Measurements from ENCODE around the gene ARHGAP9. TPM values are rescaled to one million over a fixed set of nuclear protein-coding genes. Genes with fewer than 3 reads are reported as not detected.
A peak's percentile ranks its signal among the peaks of the same experiment; 100 is the strongest.

Gene ARHGAP9
- total and polyA plus RNA-seq, 10 donors: 148 to 400 (median 238) TPM

DNA sequence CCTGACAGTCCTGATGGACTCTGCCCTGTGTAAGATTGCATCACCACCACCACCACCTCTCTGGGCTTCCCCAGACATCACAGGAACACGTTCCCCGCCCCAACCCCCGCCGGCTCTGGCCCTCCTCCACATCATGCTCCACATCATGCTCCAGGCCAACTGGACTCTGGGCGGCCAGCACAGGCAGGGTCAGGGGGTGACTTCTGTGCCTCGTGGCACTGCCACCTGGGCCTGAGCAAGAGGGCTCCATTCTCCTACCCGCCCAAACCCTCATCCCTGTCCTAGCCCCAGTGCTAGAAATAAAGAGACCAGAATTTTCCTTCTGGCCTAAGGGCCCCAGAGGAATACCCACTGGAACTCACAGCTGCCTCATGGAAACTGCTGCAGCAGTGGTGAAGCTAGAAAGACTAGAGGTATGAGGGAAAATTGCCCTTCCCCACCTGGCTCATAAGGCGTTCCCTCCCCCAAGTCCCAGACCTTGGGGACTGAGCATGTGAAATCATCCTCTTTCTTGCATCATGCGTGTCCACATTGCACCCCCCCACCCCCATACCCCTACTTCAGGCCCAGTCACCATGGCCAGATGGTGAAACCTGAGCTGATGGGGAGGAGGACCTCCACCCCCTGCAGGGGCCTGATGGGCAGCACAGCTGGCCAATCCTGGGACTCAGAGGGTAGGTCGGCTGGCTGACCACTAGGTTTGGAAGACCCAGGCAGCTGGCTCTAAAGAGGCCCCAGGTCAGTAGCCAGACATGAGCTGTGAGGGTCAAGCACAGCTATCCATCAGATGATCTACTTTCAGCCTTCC, 24.9 kb downstream of the ARHGAP9 start, which contains the start of gene INHBE:
Gene INHBE, plus strand, starts transcription at position 742 of the 808 bp plus-strand sequence. CDS start 230 bp downstream, outside the sequence.
- peaks cover 6 to 38% (median 13%) of the 10 kb centered on the region in 6 donors for H3K4me1 ChIP-seq
- peak within 1 kb of the TSS in 1 of 8 donors; percentile 35 for H3K4me3 ChIP-seq
- H3K27ac ChIP-seq: no peak within 1 kb of the TSS
- H3K9me3 ChIP-seq: no peaks in the 10 kb centered on the region
- DNase-seq: peak; percentile 72
- peaks cover 0 to 9% (median 0%) of the 10 kb centered on the region in 7 donors for H3K27me3 ChIP-seq (replicated peaks in 1 of 7)
- TF ChIP-seq, protein P1, sequence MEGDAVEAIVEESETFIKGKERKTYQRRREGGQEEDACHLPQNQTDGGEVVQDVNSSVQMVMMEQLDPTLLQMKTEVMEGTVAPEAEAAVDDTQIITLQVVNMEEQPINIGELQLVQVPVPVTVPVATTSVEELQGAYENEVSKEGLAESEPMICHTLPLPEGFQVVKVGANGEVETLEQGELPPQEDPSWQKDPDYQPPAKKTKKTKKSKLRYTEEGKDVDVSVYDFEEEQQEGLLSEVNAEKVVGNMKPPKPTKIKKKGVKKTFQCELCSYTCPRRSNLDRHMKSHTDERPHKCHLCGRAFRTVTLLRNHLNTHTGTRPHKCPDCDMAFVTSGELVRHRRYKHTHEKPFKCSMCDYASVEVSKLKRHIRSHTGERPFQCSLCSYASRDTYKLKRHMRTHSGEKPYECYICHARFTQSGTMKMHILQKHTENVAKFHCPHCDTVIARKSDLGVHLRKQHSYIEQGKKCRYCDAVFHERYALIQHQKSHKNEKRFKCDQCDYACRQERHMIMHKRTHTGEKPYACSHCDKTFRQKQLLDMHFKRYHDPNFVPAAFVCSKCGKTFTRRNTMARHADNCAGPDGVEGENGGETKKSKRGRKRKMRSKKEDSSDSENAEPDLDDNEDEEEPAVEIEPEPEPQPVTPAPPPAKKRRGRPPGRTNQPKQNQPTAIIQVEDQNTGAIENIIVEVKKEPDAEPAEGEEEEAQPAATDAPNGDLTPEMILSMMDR (IDR thresholded peaks at IDR 0.05 in 8 of 11, conservative IDR thresholded peaks at IDR 0.05 in 3 of 11): no peak
- TF ChIP-seq POLR2A (IDR thresholded peaks at IDR 0.05) (no peak), POLR2AphosphoS5 (IDR thresholded peaks at IDR 0.05) (no peak)
- 58 to 84% (median 70%) methylated on average over 9 to 10 of the region's 10 CpGs for WGBS, 5 donors
- intact Hi-C loops (cut with DNase I; ENCODE audit: low total_unique reads): loop anchor here (5.0 kb wide), 1 partner anchor 192 kb away; no protein-coding TSS in a partner anchor
- H3K36me3 ChIP-seq: no peaks in the 10 kb centered on the region

DNA sequence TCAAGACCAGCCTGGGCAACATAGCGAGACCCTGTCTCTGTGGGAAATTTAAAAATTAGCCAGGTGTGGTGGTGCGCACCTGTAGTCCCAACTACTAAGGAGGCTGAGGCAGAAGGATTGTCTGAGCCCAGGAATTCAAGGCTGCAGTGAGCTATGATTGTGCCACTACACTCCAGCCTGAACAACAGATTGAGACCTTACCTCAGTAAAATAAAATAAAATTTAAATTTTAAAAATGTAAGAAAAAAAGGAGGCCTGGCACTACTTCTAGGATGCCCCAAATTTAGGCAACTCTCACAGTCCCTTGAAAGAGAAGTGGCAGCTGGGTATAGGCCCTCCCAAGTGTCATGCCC, 25.5 kb downstream of the ARHGAP9 start:
- H3K4me3 ChIP-seq: no peak overlapping the region
- DNase-seq: no peak
- TF ChIP-seq POLR2A (IDR thresholded peaks at IDR 0.05) (no peak), POLR2AphosphoS5 (IDR thresholded peaks at IDR 0.05) (no peak)
- TF ChIP-seq, protein P1 (IDR thresholded peaks at IDR 0.05 in 8 of 11, conservative IDR thresholded peaks at IDR 0.05 in 3 of 11): no peak
- no peaks in the 10 kb centered on the region for H3K36me3 ChIP-seq
- no peaks in the 10 kb centered on the region for H3K9me3 ChIP-seq
- peaks cover 6 to 32% (median 12%) of the 10 kb centered on the region in 6 donors for H3K4me1 ChIP-seq
- intact Hi-C loops (cut with DNase I; ENCODE audit: low total_unique reads): loop anchor here (5.0 kb wide), 1 partner anchor 192 kb away; no protein-coding TSS in a partner anchor
- H3K27me3 ChIP-seq (replicated peaks in 1 of 7): peaks cover 0 to 7% (median 0%) of the 10 kb centered on the region in 7 donors
- no peak overlapping the region for H3K27ac ChIP-seq
- 94 to 100% (median 98%) methylated on average over 2 of the region's 2 CpGs for WGBS, 5 donors

DNA sequence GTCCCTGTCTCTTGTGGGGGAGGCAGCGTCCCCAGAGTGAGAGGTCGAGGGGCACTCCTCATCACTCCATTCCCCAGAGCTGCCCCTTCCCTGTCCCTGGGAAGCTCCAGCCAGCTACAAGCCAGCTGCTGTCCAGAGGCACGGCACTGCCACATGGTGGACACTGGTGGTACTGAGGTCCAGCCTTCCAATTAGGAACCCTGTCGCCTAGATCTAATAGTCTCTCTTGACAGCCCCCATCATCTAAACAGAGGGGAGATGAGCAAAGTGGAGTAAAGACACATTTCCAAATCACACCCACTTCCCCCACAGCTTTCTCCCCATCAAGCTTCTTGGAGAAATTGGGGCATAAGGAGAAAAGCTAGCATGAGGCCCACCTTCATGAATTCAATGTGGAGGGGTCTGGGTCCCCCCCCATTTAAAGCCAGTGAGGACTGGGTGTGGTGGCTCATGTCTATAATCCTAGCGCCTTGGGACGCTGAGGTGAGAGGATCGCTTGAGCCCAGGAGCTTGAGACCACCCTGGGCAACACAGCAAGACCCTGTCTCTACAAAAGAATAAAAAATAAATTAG, 26.6 kb downstream of the ARHGAP9 start:
- Histone ChIP-seq H3K36me3 (no peaks in the 10 kb centered on the region), H3K4me3 (no peak overlapping the region), H3K4me1 (peaks cover 0 to 23% (median 4%) of the 10 kb centered on the region in 6 donors), H3K27ac (no peak overlapping the region), H3K27me3 (replicated peaks in 1 of 7) (peaks cover 0 to 7% (median 0%) of the 10 kb centered on the region in 7 donors), H3K9me3 (no peaks in the 10 kb centered on the region)
- TF ChIP-seq, protein P1 (IDR thresholded peaks at IDR 0.05 in 8 of 11, conservative IDR thresholded peaks at IDR 0.05 in 3 of 11): peak; percentile 67 to 87 (median 83)
- TF ChIP-seq POLR2AphosphoS5 (IDR thresholded peaks at IDR 0.05) (peak in 2 of 3 donors; percentile 36 to 43), POLR2A (IDR thresholded peaks at IDR 0.05) (no peak)
- intact Hi-C loops (cut with DNase I; ENCODE audit: low total_unique reads): loop anchor here (5.0 kb wide), 1 partner anchor 191 kb away; no protein-coding TSS in a partner anchor
- WGBS, 5 donors: 23 to 35% (median 30%) methylated on average over 5 to 7 of the region's 7 CpGs
- peak; percentile 90 for DNase-seq
